Ishikawa (cell line): ENCODE results near the gene ITGBL1.

Experiments used
- CEBPB ChIP-seq: IDR thresholded peaks from 2 replicates; pipeline ENCODE4 v1.6.1; 2012
- CREB1 ChIP-seq: IDR thresholded peaks from 2 replicates; pipeline ENCODE4 v1.6.1; 2012; ENCODE audit warnings: low read depth
- EGR1 ChIP-seq: IDR thresholded peaks from 2 replicates; pipeline ENCODE4 v1.6.1; 2012
- EP300 ChIP-seq: IDR thresholded peaks from 2 replicates; pipeline ENCODE4 v1.6.1; 2012; ENCODE audit warnings: borderline replicate concordance
- FOXM1 ChIP-seq: IDR thresholded peaks from 2 replicates; pipeline ENCODE4 v1.6.1; 2012; ENCODE audit warnings: low read depth, borderline replicate concordance
- NFIC ChIP-seq: IDR thresholded peaks from 2 replicates; pipeline ENCODE4 v1.6.1; 2012
- RAD21 ChIP-seq: IDR thresholded peaks from 2 replicates; pipeline ENCODE4 v1.6.1; 2012; ENCODE audit warnings: low read depth
- TAF1 ChIP-seq: IDR thresholded peaks from 2 replicates; pipeline ENCODE4 v1.6.1; 2012; ENCODE audit warnings: low read depth, mild to moderate bottlenecking
- TCF12 ChIP-seq: IDR thresholded peaks from 2 replicates; pipeline ENCODE4 v1.6.1; 2012; ENCODE audit warnings: low read depth
- TEAD4 ChIP-seq: IDR thresholded peaks from 2 replicates; pipeline ENCODE4 v1.6.1; 2012
- YY1 ChIP-seq: IDR thresholded peaks from 2 replicates; pipeline ENCODE4 v1.6.1; 2012; ENCODE audit warnings: low read depth
- ZBTB7A ChIP-seq: IDR thresholded peaks from 2 replicates; pipeline ENCODE4 v1.6.1; 2012; ENCODE audit warnings: low read depth
- TF ChIP-seq, protein P1 (sequence below): IDR thresholded peaks from 2 replicates; pipeline ENCODE4 v1.6.1; 2012; ENCODE audit warnings: low read depth, mild to moderate bottlenecking
- TF ChIP-seq, protein P2 (sequence below): IDR thresholded peaks from 2 replicates; pipeline ENCODE4 v1.6.1; 2012
- TF ChIP-seq, protein P3 (sequence below): IDR thresholded peaks from 2 replicates; pipeline ENCODE4 v1.6.1; 2012

ITGBL1 gene

DNA sequence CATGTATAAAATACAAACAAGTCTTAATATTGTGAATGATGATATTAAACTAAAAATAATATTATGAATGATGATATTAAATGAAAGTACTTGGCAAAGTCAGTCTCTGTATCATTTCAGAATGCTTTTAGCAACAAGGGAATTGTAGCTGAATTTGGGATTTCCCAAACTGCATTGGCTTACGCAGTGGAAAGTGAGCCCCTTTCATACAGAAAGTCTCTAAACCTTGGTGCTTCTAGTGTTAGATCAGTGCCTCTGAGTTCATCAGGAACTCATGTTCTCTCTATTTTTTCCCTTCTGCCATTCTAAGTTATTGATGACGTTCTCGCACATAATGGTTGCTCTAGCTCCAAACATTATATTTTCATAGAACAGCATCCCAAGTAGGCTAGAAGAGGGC lies 300.0 kb downstream of the ITGBL1 start:
- TF ChIP-seq, protein P1, sequence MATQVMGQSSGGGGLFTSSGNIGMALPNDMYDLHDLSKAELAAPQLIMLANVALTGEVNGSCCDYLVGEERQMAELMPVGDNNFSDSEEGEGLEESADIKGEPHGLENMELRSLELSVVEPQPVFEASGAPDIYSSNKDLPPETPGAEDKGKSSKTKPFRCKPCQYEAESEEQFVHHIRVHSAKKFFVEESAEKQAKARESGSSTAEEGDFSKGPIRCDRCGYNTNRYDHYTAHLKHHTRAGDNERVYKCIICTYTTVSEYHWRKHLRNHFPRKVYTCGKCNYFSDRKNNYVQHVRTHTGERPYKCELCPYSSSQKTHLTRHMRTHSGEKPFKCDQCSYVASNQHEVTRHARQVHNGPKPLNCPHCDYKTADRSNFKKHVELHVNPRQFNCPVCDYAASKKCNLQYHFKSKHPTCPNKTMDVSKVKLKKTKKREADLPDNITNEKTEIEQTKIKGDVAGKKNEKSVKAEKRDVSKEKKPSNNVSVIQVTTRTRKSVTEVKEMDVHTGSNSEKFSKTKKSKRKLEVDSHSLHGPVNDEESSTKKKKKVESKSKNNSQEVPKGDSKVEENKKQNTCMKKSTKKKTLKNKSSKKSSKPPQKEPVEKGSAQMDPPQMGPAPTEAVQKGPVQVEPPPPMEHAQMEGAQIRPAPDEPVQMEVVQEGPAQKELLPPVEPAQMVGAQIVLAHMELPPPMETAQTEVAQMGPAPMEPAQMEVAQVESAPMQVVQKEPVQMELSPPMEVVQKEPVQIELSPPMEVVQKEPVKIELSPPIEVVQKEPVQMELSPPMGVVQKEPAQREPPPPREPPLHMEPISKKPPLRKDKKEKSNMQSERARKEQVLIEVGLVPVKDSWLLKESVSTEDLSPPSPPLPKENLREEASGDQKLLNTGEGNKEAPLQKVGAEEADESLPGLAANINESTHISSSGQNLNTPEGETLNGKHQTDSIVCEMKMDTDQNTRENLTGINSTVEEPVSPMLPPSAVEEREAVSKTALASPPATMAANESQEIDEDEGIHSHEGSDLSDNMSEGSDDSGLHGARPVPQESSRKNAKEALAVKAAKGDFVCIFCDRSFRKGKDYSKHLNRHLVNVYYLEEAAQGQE: no peak
- no peak for TF ChIP-seq YY1
- no peak for TF ChIP-seq ZBTB7A
- TF ChIP-seq RAD21: no peak
- TF ChIP-seq EGR1: no peak
- TF ChIP-seq, protein P2, sequence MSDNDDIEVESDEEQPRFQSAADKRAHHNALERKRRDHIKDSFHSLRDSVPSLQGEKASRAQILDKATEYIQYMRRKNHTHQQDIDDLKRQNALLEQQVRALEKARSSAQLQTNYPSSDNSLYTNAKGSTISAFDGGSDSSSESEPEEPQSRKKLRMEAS: no peak
- no peak for TF ChIP-seq TCF12
- no peak for TF ChIP-seq EP300
- TF ChIP-seq TAF1: no peak
- TF ChIP-seq, protein P3, sequence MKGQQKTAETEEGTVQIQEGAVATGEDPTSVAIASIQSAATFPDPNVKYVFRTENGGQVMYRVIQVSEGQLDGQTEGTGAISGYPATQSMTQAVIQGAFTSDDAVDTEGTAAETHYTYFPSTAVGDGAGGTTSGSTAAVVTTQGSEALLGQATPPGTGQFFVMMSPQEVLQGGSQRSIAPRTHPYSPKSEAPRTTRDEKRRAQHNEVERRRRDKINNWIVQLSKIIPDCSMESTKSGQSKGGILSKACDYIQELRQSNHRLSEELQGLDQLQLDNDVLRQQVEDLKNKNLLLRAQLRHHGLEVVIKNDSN: no peak

DNA sequence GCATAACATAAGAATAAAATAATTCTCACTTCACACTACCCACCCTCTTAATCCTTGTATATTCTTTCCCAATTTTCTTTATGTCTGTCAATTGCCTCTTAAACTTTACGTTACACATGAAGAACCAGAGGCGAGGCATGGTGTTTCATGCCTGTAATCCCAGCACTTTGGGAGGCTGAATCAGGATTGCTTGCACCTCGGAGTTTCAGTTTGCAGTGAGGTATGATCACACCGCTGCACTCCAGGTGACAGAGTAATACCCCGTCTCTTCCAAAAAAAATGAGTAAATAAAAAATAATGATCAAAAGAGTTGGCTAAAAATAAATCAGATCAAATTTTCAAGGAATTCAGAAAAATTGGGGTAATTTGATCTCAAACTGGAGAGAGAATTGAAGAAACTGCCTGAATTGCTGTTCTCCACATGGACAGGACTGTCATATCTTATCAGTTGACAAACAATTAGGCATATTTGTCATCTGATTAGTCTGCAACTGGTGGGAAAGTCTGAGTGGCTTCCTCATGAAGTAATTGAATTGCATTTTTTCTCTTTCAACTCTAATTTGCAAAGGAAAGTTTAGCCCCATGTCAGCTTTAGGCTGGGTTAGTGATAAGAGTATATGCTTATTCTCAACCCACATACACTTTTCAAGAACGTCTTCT lies 302.9 kb downstream of the ITGBL1 start:
- TF ChIP-seq FOXM1 (no peak), EP300 (no peak), TEAD4 (no peak), YY1 (no peak), ZBTB7A (no peak), CEBPB (no peak), EGR1 (no peak), CREB1 (no peak), RAD21 (no peak), TCF12 (no peak), NFIC (no peak), TAF1 (no peak)
- TF ChIP-seq, protein P1: no peak
- TF ChIP-seq, protein P3: no peak
- TF ChIP-seq, protein P2: no peak

DNA sequence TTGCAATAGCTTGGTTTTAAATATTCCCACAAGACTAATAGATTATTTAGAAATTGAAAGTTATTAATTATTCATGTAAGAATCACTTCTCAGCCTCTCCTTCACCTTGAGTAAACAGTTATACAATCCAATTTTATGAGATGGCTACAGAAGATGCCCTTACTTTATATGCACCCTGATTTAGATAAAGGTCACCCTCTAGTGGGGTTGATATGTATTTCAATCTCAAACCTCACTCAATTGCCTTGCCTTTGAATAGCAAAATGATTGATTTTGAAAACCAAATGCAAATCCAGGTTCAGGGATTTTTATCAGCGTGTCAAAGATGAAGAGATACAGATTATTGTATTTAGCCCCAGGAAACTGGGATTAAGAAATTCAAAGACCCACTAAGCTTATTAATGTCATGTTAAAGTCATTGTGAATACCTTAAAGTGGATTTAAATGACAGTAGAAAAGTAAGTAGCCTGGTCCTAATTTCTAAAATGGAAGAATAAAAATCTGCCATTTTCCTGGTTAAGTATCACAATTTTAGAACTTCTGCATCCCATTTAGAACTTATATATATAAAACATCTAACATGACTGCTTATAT lies 305.1 kb downstream of the ITGBL1 start:
- TF ChIP-seq NFIC (no peak), RAD21 (peak; percentile 49)

DNA sequence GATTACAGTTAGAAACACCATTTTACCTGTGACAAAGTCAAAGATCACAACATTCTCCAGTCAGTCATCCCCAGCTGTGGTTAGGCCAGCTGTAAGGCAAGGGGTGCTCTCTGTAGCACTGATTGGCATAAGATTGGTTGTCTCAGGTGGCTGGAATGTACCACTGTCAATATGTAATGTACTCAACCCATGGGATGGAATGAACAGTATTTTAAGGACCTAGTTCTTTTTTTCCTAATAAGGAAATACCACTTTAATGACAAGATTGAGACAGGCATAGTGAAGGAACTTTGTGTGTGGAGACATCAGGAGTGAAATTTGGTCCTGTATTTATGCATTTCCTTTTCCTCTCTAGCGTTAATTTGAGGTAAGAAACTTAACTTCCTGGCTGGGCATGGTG lies 310.7 kb downstream of the ITGBL1 start:
- TF ChIP-seq, protein P2: no peak
- TF ChIP-seq, protein P1: no peak
- TF ChIP-seq CEBPB: no peak
- TF ChIP-seq YY1: no peak
- no peak for TF ChIP-seq CREB1
- no peak for TF ChIP-seq EP300
- TF ChIP-seq, protein P3: no peak
- no peak for TF ChIP-seq FOXM1
- TF ChIP-seq ZBTB7A: no peak
- TF ChIP-seq TCF12: no peak
- no peak for TF ChIP-seq RAD21
- TF ChIP-seq EGR1: no peak
- no peak for TF ChIP-seq TAF1
- no peak for TF ChIP-seq TEAD4
- no peak for TF ChIP-seq NFIC
